Limb (tissue), 2 donors: ENCODE results near the gene SPRR1A.
"Not testable (repeated sequence)": the region's sequence is repeated elsewhere in the genome, so short reads cannot be mapped to it uniquely, and the experiment has no call there.

Experiments used
- DNase-seq, 2 donors: peaks; one replicate each; pipeline ENCODE4 v3.0.0-alpha.2; 2016; ENCODE audit errors: extremely low spot score in 2 of 2

The SPRR1A gene

GRCh38 chr1:152972196-152972886 is 11.5 kb upstream of the SPRR1A start:
- no peak for DNase-seq

- no peak for DNase-seq
Observed at GRCh38 chr1:152976688-152977087, 7.2 kb upstream of the SPRR1A start.

- DNase-seq: no peak
Observed at GRCh38 chr1:152977614-152978013, 6.3 kb upstream of the SPRR1A start.

GRCh38 chr1:152980676-152981075 is 3.2 kb upstream of the SPRR1A start:
- DNase-seq: no peak

GRCh38 chr1:152981146-152981871 is 2.6 kb upstream of the SPRR1A start:
- no peak for DNase-seq

- DNase-seq: no peak
Observed at GRCh38 chr1:152982076-152982475, 1.8 kb upstream of the SPRR1A start.

- no peak for DNase-seq
Observed at GRCh38 chr1:152983234-152983633, 647 bp upstream of the SPRR1A start.

GRCh38 chr1:152986578-152986977 is 2.7 kb downstream of the SPRR1A start:
- DNase-seq: no peak

GRCh38 chr1:152993186-152993585 is 9.3 kb downstream of the SPRR1A start:
- DNase-seq: no peak

GRCh38 chr1:152995842-152996241 is 12.0 kb downstream of the SPRR1A start:
- no peak for DNase-seq

- no peak for DNase-seq
Observed at GRCh38 chr1:152996633-152997400, 12.9 kb downstream of the SPRR1A start.

GRCh38 chr1:152997901-152998300 is 14.0 kb downstream of the SPRR1A start:
- no peak for DNase-seq

- no peak for DNase-seq
Observed at GRCh38 chr1:152998476-152998875, 14.6 kb downstream of the SPRR1A start.

GRCh38 chr1:152999818-153000217 is 15.9 kb downstream of the SPRR1A start:
- no peak for DNase-seq

GRCh38 chr1:153000294-153000693 is 16.4 kb downstream of the SPRR1A start:
- no peak for DNase-seq

- DNase-seq: no peak
Observed at GRCh38 chr1:153001382-153001781, 17.5 kb downstream of the SPRR1A start, which contains the start of gene SPRR3. Gene SPRR3, plus strand, starts transcription at chr1:153001749. Its CDS starts 1,272 bp downstream, at chr1:153003021.

GRCh38 chr1:153011235-153011758 is 27.4 kb downstream of the SPRR1A start:
- not testable (repeated sequence) for DNase-seq

- not testable (repeated sequence) for DNase-seq
Observed at GRCh38 chr1:153021829-153022228, 37.9 kb downstream of the SPRR1A start.

- not testable (repeated sequence) for DNase-seq
Observed at GRCh38 chr1:153022340-153022739, 38.5 kb downstream of the SPRR1A start.

GRCh38 chr1:153023109-153023508 is 39.2 kb downstream of the SPRR1A start:
- DNase-seq: no peak

- no peak for DNase-seq
Observed at GRCh38 chr1:153024413-153024812, 40.5 kb downstream of the SPRR1A start.

GRCh38 chr1:153025797-153026196 is 41.9 kb downstream of the SPRR1A start:
- DNase-seq: no peak
